H9 (cell line): Measurements from ENCODE around the gene PAK6. TPM values are rescaled to one million over a fixed set of nuclear protein-coding genes. Genes with fewer than 3 reads are reported as not detected.

ENCODE experiments used
- DNase-seq: peaks from one replicate; pipeline ENCODE4 v3.0.0-alpha.2; 2017
- H2AFZ ChIP-seq: one replicate; pipeline ENCODE4 v1.6.1; 2013; ENCODE audit warnings: mild to moderate bottlenecking, low read length, control low read depth, moderate library complexity
- H2AK5ac ChIP-seq: 2 replicates; pipeline ENCODE4 v1.6.1; 2013; ENCODE audit warnings: low read length, control low read depth, mixed read lengths; ENCODE audit not compliant: insufficient read length
- H2BK120ac ChIP-seq: one replicate; pipeline ENCODE4 v1.6.1; 2013; ENCODE audit warnings: low read depth, mild to moderate bottlenecking, low read length, control low read depth, inconsistent platforms; ENCODE audit not compliant: poor library complexity, severe bottlenecking
- H2BK12ac ChIP-seq: 2 replicates; pipeline ENCODE4 v1.6.1; 2013; ENCODE audit warnings: low read length, control low read depth, mixed read lengths, low read depth; ENCODE audit not compliant: insufficient read length
- H2BK15ac ChIP-seq: 2 replicates; pipeline ENCODE4 v1.6.1; 2013; ENCODE audit warnings: low read depth, low read length, control low read depth
- H2BK20ac ChIP-seq: one replicate; pipeline ENCODE4 v1.6.1; 2013; ENCODE audit warnings: low read depth, mild to moderate bottlenecking, low read length, control low read depth, inconsistent platforms; ENCODE audit not compliant: poor library complexity, severe bottlenecking
- H2BK5ac ChIP-seq: 2 replicates; pipeline ENCODE4 v1.6.1; 2013; ENCODE audit warnings: low read length, control low read depth, mixed read lengths; ENCODE audit not compliant: insufficient read length
- H3K14ac ChIP-seq: 2 replicates; pipeline ENCODE4 v1.6.1; 2013; ENCODE audit warnings: low read length, control low read depth; ENCODE audit not compliant: insufficient read depth
- H3K18ac ChIP-seq: 2 replicates; pipeline ENCODE4 v1.6.1; 2013; ENCODE audit warnings: low read depth, mild to moderate bottlenecking, mixed read lengths, low read length, control low read depth; ENCODE audit not compliant: insufficient read length
- H3K23ac ChIP-seq: 2 replicates; pipeline ENCODE4 v1.6.1; 2013; ENCODE audit warnings: low read length, control low read depth, mixed read lengths, low read depth; ENCODE audit not compliant: insufficient read length
- H3K23me2 ChIP-seq: 2 replicates; pipeline ENCODE4 v1.6.1; 2013; ENCODE audit warnings: low read depth, mild to moderate bottlenecking, mixed read lengths, low read length, control low read depth; ENCODE audit not compliant: insufficient read length, poor library complexity, severe bottlenecking
- H3K27ac ChIP-seq: 2 replicates; pipeline ENCODE4 v1.5.1; 2013; ENCODE audit warnings: low read length, control low read depth, mixed read lengths, low read depth; ENCODE audit not compliant: insufficient read length
- H3K27me3 ChIP-seq: 2 replicates; pipeline ENCODE4 v1.6.1; 2013; ENCODE audit warnings: low read length, control low read depth, inconsistent platforms; ENCODE audit not compliant: insufficient read depth
- H3K4ac ChIP-seq: 2 replicates; pipeline ENCODE4 v1.6.1; 2013; ENCODE audit warnings: low read depth, mild to moderate bottlenecking, control low read depth, inconsistent platforms, low read length, moderate library complexity
- H3K4me1 ChIP-seq: 2 replicates; pipeline ENCODE4 v1.6.1; 2013; ENCODE audit warnings: low read length, control low read depth, inconsistent platforms; ENCODE audit not compliant: insufficient read depth
- H3K4me2 ChIP-seq: 2 replicates; pipeline ENCODE4 v1.6.1; 2013; ENCODE audit warnings: low read length, control low read depth, mixed read lengths; ENCODE audit not compliant: insufficient read length, insufficient read depth
- H3K56ac ChIP-seq: 2 replicates; pipeline ENCODE4 v1.6.1; 2013; ENCODE audit warnings: low read depth, mild to moderate bottlenecking, mixed read lengths, low read length, control low read depth; ENCODE audit not compliant: insufficient read length
- H3K79me1 ChIP-seq: 2 replicates; pipeline ENCODE4 v1.6.1; 2013; ENCODE audit warnings: low read depth, mild to moderate bottlenecking, moderate library complexity, low read length, control low read depth, inconsistent platforms; ENCODE audit not compliant: insufficient read depth, poor library complexity, severe bottlenecking
- H3K79me2 ChIP-seq: 2 replicates; pipeline ENCODE4 v1.6.1; 2013; ENCODE audit warnings: low read length, control low read depth, inconsistent platforms; ENCODE audit not compliant: insufficient read depth
- H3K9ac ChIP-seq: 2 replicates; pipeline ENCODE4 v1.6.1; 2013; ENCODE audit warnings: low read length, control low read depth, mixed read lengths; ENCODE audit not compliant: insufficient read length; ENCODE audit errors: extremely low read depth
- H3K9me3 ChIP-seq: one replicate; pipeline ENCODE4 v1.6.1; 2013; ENCODE audit warnings: low read depth, low read length, inconsistent platforms; ENCODE audit not compliant: control insufficient read depth
- H3T11ph ChIP-seq: one replicate; pipeline ENCODE4 v1.6.1; 2013; ENCODE audit warnings: mild to moderate bottlenecking, low read length, control low read depth, inconsistent platforms
- H4K20me1 ChIP-seq: one replicate; pipeline ENCODE4 v1.6.1; 2013; ENCODE audit not compliant: control insufficient read depth, insufficient read length, insufficient read depth
- H4K5ac ChIP-seq: 2 replicates; pipeline ENCODE4 v1.6.1; 2013; ENCODE audit warnings: low read depth, mild to moderate bottlenecking, mixed read lengths, low read length, control low read depth; ENCODE audit not compliant: insufficient read length
- H4K8ac ChIP-seq: replicated peaks from 2 replicates; pipeline ENCODE4 v1.6.1; 2013; ENCODE audit warnings: low read length, control low read depth, mixed read lengths, low read depth; ENCODE audit not compliant: insufficient read length
- H4K91ac ChIP-seq: 2 replicates; pipeline ENCODE4 v1.6.1; 2013; ENCODE audit warnings: low read depth, mild to moderate bottlenecking, moderate library complexity, mixed read lengths, low read length, control low read depth; ENCODE audit not compliant: insufficient read length
- H3K27ac Mint-ChIP-seq, 3 experiments: 2 replicates in 2 of 3; 3 replicates in 1 of 3; pipeline ENCODE4 v1.8.0; 2020 to 2021; ENCODE audit warnings: mixed read lengths in 3 of 3, mild to moderate bottlenecking in 1 of 3, moderate library complexity in 1 of 3
- H3K27me3 Mint-ChIP-seq: 2 replicates; pipeline ENCODE4 v1.8.0; 2021; ENCODE audit warnings: low read depth, mild to moderate bottlenecking, moderate library complexity, mixed read lengths
- H3K36me3 Mint-ChIP-seq, 3 experiments: 2 replicates in 2 of 3; 3 replicates in 1 of 3; pipeline ENCODE4 v1.8.0; 2020 to 2021; ENCODE audit warnings: low read depth in 3 of 3, mixed read lengths in 3 of 3; ENCODE audit not compliant: insufficient read depth in 1 of 3
- H3K4me1 Mint-ChIP-seq, 2 experiments: 2 replicates each; pipeline ENCODE4 v1.8.0; 2020; ENCODE audit warnings: mixed read lengths in 2 of 2
- H3K4me3 Mint-ChIP-seq, 2 experiments: 2 replicates in 1 of 2; 3 replicates in 1 of 2; pipeline ENCODE4 v1.8.0; 2020 to 2021; ENCODE audit warnings: mild to moderate bottlenecking in 2 of 2, mixed read lengths in 2 of 2, moderate library complexity in 1 of 2
- H3K9me3 Mint-ChIP-seq, 2 experiments: 2 replicates in 1 of 2; 3 replicates in 1 of 2; pipeline ENCODE4 v1.8.0; 2020; ENCODE audit warnings: mild to moderate bottlenecking in 2 of 2, mixed read lengths in 2 of 2, moderate library complexity in 1 of 2
- CTCF ChIP-seq: fragments of 200-600 bp; sonication (generic); conservative IDR thresholded peaks from 3 replicates; pipeline ENCODE4 v1.8.0; 2021; ENCODE audit warnings: antibody characterized with exemption, mild to moderate bottlenecking
- WGBS: extraction: QIAGEN DNeasy Blood & Tissue Kit; methylation state at CpG from one replicate; pipeline ENCODE4 v1.1.7; 2013; ENCODE audit warnings: missing lambda C conversion rate, low lambda C conversion rate, mixed read lengths; ENCODE audit not compliant: insufficient read length; ENCODE audit errors: extremely low coverage; 5-methylcytosine and 5-hydroxymethylcytosine counted together
- total RNA-seq: library from RNA; stranded (reverse); gene quantifications from 2 replicates; pipeline ENCODE4 v1.2.1, GENCODE V29; 2021

The PAK6 gene
- total RNA-seq, 1 experiment from 2014 or later: 7.4 TPM

DNA sequence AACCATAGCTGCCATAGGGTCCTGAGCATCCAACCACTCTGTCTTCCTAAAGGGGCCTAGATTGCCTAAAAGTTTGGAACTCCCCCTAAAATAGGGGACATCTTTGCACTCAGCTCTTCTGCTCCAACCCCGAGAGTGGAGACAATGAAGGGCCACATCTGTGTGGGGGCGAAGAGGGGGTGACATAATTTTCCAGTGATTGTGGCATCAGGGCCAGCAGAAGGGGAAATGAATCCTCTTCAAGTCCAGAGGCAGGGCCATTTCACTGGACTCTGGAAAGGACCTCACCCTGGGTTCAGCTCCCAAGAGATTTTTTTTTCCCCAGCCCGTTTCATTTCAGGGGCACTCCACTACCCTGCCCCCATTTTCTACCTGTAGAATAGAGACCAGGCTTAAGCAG, 48.6 kb downstream of the PAK6 start:
- Histone ChIP-seq H3K23me2 (peaks cover 12% of the 10 kb centered on the region), H2AFZ (no peak overlapping the region), H4K20me1 (no peaks in the 10 kb centered on the region), H3K23ac (no peak overlapping the region), H3K4me1 (peaks cover 5% of the 10 kb centered on the region), H3K9me3 (no peaks in the 10 kb centered on the region), H3K27me3 (peaks cover 25% of the 10 kb centered on the region; the same call in 1 of the 2 replicates), H2AK5ac (no peak overlapping the region), H3K79me1 (no peaks in the 10 kb centered on the region), H2BK120ac (no peak overlapping the region), H2BK5ac (no peak overlapping the region), H3T11ph (no peak overlapping the region), H3K18ac (no peak overlapping the region), H2BK12ac (no peak overlapping the region), H3K9ac (no peak overlapping the region), H2BK15ac (no peak overlapping the region), H2BK20ac (no peak overlapping the region), H3K4ac (no peak overlapping the region), H3K27ac (no peak overlapping the region), H3K79me2 (no peaks in the 10 kb centered on the region), H4K5ac (no peak overlapping the region), H4K91ac (no peak overlapping the region), H3K56ac (no peak overlapping the region), H3K4me2 (no peak overlapping the region), H4K8ac (no peak overlapping the region), H3K14ac (no peak overlapping the region)
- DNase-seq: no peak
- no peak overlapping the region; a peak in 1 of 7 replicates for H3K27ac Mint-ChIP-seq
- no CpG with 5 or more reads among the region's 3 CpGs for WGBS
- H3K9me3 Mint-ChIP-seq: no peaks in the 10 kb centered on the region
- no peak overlapping the region for H3K4me3 Mint-ChIP-seq
- H3K27me3 Mint-ChIP-seq: peaks cover 86% of the 10 kb centered on the region
- H3K36me3 Mint-ChIP-seq: no peaks in the 10 kb centered on the region; a peak in 1 of 7 replicates
- H3K4me1 Mint-ChIP-seq: peaks cover 33 to 46% of the 10 kb centered on the region in 2 experiments
- TF ChIP-seq CTCF: no peak
